Stimulated activated CD8-positive, alpha-beta memory T cell treated with anti-CD3 and anti-CD28 coated beads, Interleukin-7, amount 100 ng/mL, for 24 hours (primary cell): ENCODE data around the gene SFXN2.
A peak's percentile ranks its signal among the peaks of the same experiment; 100 is the strongest.
"Not testable (repeated sequence)": the region's sequence is repeated elsewhere in the genome, so short reads cannot be mapped to it uniquely, and the experiment has no call there.

Source experiments
- DNase-seq: peaks from one replicate; pipeline ENCODE4 v3.0.0-alpha.2; 2020; ENCODE audit warnings: low read depth

The SFXN2 gene

GRCh38 chr10:102720775-102721301 lies 6.4 kb downstream of the SFXN2 start:
- DNase-seq, result no peak

GRCh38 chr10:102721954-102722353 lies 7.5 kb downstream of the SFXN2 start:
- DNase-seq, result no peak

DNA sequence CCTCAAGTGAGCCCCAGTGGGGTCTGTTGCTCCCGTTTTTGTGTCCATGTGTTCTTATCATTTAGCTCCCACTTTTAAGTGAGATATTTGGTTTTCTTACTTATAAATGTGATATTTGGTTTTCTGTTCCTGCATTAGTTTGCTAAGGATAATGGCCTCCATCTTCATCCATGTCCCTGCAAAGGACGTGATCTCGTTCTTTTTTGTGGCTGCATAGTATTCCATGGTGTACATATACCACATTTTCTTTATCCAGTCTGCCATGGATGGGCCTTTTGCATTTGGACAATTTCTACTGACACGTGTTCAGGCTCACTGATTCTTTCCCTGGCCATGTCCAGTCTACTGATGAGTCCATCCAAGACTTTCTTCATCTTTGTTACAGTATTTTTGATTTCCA lies 9.6 kb downstream of the SFXN2 start:
- no peak for DNase-seq

DNA sequence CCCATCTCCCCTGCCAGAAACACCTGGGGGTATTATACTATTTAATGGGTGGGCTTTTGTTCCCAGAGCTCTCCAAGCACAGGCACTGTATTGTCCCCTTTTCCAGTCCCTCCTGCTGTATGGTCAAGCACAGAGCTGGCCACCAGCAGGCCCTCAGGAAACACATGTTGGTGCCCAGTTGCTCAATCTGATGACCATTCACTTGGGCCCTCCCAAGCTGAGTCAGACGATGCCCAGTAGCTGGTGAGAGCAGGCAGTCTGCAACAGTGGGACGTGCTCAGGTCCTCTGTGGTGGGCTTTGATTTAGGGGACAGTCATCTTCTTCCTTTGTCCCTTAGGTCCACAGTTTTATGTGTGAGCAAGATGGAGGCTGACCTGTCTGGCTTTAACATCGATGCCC lies 11.8 kb downstream of the SFXN2 start:
- no peak for DNase-seq

- DNase-seq, result no peak
Observed at GRCh38 chr10:102727037-102727818, 12.8 kb downstream of the SFXN2 start.

DNA sequence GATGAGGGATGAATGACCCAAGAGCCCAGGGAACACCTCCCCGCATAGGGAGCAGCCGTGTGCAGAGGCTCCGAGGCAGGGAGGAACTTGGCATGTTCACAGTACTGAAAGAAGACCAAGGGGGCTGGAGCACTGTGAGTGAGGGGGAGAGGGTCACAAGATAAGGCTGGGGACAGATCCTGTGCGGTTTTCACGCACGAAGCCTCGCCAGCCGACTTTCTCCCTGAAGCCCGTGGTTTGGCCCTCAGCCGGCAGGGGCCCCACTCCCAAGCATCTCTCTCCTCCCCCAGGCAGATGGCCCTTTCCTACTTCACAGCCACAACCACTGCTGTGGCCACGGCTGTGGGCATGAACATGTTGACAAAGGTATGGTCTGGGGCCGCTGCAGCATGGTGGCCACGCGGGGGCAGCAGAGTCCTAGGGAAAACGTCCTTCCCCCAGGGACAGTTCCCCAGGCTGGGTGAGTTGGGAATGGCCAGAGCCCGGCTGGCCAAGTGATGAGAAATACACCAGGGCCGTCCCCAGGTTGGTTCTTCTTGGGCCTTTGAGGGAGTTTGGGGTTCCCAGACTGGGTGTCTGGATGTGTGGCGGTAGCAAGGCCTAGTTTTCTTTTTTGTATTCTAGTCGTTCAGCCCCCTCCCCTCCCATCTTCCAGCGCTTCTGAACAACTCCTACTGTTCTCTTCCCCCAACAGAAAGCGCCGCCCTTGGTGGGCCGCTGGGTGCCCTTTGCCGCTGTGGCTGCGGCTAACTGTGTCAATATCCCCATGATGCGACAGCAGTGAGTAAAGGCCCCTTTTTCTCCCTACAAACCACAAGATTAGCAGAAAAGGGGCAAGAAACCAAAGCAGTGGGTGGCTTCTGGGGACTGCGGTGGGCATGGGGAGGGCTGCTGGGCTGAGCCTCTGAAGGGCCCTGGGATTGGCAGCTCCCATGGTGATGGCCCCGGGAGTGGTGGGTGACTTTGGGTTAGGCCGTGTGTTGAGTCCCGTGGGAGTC lies 14.9 kb downstream of the SFXN2 start:
- peak; percentile 38 for DNase-seq

DNA sequence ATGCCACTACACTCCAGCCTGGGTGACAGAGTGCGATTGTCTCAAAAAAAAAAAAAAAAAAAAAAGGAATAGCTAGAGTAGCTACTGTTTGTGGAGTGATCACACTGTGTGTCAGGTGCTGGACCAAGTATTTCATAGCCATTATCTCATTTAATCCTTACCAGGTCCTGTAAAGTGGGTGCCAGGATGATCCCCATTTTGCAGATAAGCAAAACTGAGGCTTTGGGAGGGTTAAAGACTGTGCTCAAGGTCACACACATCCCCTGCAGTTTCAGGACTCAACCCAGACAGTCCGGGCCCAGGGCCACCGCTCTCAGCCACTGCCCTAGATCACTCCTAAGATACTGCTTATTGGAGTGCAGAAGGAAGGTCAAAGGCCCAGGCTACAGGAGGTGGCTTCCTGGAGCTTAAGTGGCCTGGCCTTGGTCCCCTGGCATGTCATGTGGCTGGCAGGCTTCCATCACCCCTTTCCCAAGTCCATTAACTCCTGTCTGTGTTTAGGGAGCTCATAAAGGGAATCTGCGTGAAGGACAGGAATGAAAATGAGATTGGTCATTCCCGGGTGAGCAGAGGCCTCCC lies 16.9 kb downstream of the SFXN2 start:
- no peak for DNase-seq

- DNase-seq, result no peak
Observed at GRCh38 chr10:102732661-102733060, 18.2 kb downstream of the SFXN2 start.

DNA sequence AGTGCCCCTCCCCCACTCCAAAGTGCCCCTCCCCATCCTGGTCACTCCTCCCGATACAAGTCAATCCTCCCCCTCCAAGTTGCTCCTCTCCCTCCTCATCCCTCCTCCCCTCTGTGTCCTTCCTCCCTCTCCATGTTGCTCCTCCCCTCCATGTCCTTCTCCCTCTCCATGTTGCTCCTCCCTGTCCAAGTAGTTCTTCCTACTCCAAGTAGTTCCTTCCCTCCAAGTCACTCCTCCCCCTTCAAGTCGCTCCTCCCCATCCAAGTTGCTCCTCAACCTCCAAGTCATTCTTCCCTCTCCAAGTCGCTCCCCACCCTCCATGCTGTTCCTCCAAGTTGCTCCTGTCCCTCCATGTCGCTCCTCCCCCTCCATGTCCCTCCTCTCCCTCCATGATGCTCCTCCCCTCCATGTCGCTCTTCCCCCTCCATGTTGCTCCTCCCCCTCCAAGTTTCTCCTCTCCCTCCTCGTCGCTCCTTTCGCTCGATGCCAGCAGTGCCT lies 20.7 kb downstream of the SFXN2 start:
- DNase-seq, result no peak

DNA sequence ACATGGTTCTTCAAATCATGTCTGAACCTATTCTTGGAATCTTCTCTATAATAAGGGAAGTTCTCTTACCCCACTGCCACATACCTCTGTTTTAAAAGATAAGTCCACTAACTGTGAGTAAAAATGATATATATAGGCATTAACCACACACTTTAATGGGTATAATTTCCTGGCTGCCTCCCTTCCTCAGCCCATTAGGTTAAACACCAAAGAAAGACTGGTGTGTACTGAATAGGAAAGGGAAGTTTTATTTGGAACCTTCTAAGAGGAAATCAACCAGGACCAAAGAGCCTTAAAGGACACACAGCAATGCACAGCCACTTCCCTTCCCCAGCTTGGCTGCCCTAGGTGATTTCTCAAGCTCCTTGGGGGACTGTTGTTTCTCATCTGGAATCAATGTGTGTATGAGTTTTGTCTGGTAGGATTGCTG lies 24.3 kb downstream of the SFXN2 start:
- no peak for DNase-seq

- DNase-seq, result no peak
Observed at GRCh38 chr10:102740229-102740628, 25.8 kb downstream of the SFXN2 start.

- DNase-seq, result no peak
Observed at GRCh38 chr10:102741726-102742237, 27.3 kb downstream of the SFXN2 start.

DNA sequence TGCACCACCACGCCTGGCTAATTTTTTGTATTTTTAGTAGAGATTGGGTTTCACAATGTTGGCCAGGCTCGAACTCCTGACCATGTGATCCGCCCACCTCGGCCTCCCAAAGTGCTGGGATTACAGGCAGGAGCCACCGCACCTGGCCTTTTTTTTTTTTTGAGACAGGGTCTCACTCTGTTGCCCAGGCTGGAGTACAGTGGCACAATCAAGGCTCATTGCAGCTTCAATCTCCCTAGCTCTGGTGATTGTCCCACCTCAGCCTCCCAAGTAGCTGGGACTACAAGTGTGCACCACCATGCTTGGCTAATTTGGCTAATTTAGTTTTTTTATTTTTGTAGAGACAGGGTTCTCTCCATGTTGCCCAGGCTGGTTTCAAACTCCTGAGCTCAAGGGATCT lies 27.9 kb downstream of the SFXN2 start:
- not testable (repeated sequence) for DNase-seq

DNA sequence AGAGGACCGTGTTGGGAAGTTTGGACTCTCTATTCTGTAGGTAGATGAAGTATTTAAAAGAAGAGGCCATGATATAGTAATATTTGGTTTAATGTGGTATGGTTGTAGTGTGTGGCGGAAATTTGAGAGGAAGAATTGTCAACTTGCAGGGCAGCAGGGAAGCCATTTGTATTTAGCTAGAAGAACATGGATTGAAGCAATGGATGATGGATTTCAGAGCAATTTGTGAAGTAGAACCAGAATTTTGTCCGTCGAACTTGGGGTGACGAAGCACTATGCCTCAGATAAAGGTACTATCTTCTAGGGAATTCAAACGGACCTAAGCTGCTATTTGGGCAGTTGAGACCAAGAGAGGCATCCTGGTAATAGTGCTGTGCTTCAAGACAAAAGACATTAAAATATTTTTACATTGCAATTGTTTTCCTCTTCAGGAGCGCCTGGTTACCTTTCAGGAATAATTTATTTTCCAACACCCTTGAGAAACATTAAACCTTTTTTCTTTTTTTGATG lies 28.7 kb downstream of the SFXN2 start:
- no peak for DNase-seq

- DNase-seq, result peak; percentile 88
Observed at GRCh38 chr10:102743588-102744373, 29.3 kb downstream of the SFXN2 start, which contains the start of gene WBP1L. Gene WBP1L (plus strand): TSS chr10:102743948. CDS start chr10:102744054, 106 bp downstream.

- no peak for DNase-seq
Observed at GRCh38 chr10:102744374-102745051, 30.1 kb downstream of the SFXN2 start.

DNA sequence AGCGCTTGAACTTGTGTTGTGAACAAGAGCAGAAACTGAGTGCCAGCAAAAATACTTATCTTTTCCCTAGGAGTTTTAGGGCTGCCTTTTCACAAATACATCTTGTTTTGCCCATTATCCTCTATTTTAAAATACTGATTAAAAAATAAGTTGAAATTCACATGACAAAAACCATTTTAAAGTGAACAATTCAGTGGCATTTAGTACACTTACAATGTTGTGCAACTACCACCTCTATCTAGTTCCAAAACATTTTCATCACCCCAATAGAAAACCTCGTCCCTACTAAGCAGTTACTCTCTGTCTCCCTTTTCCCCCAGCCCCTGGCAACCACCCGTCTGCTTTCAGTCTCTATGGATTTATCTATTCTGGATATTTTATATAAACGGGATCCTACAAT lies 30.7 kb downstream of the SFXN2 start:
- DNase-seq, result no peak

DNA sequence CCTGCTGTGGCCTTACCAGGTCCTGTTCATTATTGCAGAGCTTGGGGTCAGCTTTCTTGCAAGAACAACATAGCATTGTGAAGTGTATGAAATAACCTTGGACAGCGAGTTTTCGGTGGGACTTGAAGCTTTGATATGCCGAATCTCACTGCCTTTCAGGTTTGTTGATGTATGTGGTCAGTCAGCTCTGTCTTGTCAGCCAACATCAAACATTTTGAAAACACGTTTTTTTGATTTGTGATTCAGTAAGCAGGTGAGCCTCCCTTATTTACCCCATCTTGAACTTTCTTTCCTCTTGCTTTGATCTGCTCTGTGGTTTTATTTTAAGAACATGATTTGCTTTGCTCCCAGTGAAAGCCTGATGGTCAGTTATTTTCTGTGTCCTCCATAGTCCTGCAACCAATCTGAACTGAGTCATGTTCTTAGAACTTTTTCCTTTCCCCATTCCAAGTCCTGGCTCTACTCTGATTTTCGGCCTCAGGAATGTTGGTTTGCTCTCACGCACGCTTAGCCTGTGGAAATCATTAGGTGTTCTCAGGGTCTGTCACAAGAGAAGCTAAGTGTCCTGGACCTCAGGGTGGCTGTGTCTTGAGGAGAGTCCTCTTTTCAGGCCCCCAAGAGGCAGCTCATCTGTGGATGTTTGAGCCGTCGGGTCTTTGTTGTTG lies 38.0 kb downstream of the SFXN2 start:
- no peak for DNase-seq

GRCh38 chr10:102752934-102753664 lies 38.7 kb downstream of the SFXN2 start:
- no peak for DNase-seq
